ENCODE measurements around the gene NUDT1. TPM values are rescaled to one million over a fixed set of nuclear protein-coding genes. Genes with fewer than 3 reads are reported as not detected.

The NUDT1 gene
- total RNA-seq, 4 donors from 2014 or later = 4.2 to 23.6 (median 9.5) TPM; not detected in 1

GRCh38 chr7:2247141-2247995 is 5.3 kb downstream of the NUDT1 start:
- no peak overlapping the region for H3K27ac ChIP-seq
- DNase-seq = no peak

DNA sequence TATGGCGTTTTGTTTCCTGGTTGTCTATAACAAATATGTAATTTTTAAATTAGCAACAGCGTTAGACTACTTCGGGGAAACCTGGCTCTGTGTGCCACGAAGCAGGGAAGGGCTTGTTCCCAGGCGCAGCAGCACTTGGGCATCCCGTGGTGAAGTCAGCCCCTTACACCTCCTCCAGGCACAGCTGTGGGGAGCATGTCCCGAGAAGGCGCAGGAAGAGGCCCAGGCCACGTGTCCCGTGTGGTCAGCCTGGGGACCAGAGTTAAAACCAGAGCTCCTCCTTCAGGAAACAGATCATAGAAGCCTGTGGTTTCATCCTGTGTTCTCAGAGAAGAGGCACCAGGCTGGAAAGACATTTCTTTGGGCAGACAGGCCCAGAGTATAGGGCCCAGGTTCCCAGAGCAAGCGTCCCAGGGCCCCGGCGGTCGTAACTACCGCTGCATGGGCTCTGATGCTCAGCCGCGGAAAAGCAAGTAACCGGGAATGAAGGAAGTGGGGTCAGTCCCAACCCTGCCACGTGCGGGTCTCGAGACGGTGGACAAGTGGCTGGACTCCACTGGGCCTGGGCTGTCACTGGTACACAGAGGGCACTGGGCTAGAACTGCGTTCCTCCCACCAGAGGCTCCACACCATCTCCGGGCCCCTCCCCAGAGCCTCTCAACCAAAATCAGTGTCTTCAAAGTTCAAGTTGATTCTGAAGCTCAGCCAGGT is 7.1 kb downstream of the NUDT1 start:
- Histone ChIP-seq H3K4me1 (peaks cover 0 to 10% (median 0%) of the 10 kb centered on the region in 4 donors), H3K27ac (peak overlapping the region in 3 of 4 donors; percentile 22 to 39 (median 29)), H3K4me3 (no peak overlapping the region), H3K9me3 (no peaks in the 10 kb centered on the region), H3K27me3 (no peaks in the 10 kb centered on the region), H3K36me3 (no peaks in the 10 kb centered on the region)
- intact Hi-C loops (cut with DNase I; ENCODE audit: low total_unique reads) (loop anchor here (10.0 kb wide), 1 partner anchor 106 kb away; the partner anchor contains the start of gene EIF3B), in situ Hi-C loops (cut with MboI; ENCODE audit: low pct_ligation_motif_present in 1 of 4, low pct_unique_long_range_greater_than_20kb in 1 of 4, low sequenced_read_pairs in 3 of 4) (loop anchor here in 3 of 4 donors (10.0 to 25.0 kb wide), 2 partner anchors 96 to 113 kb away; partner anchors contain the start of gene EIF3B (in 2 of the 3))
- DNase-seq = peak; percentile 35
- TF ChIP-seq POLR2AphosphoS5 (IDR thresholded peaks at IDR 0.05) (no peak), POLR2A (IDR thresholded peaks at IDR 0.05) (no peak), EP300 (IDR thresholded peaks at IDR 0.05; ENCODE audit: low read depth) (no peak), CTCF (IDR thresholded peaks at IDR 0.05) (no peak)
- WGBS, 2 donors (ENCODE audit: low coverage in 1 of 2) = 33 to 72% methylated on average over 7 to 24 of the region's 24 CpGs

More at GRCh38 chr7:2247141-2247995, 5.3 kb downstream of the NUDT1 start:
- Histone ChIP-seq H3K36me3 (no peaks in the 10 kb centered on the region), H3K27me3 (no peaks in the 10 kb centered on the region), H3K4me1 (peaks cover 8 to 20% (median 11%) of the 10 kb centered on the region in 4 donors), H3K9me3 (no peaks in the 10 kb centered on the region), H3K4me3 (no peak overlapping the region)
- in situ Hi-C loops (cut with MboI; ENCODE audit: low pct_ligation_motif_present in 1 of 4, low pct_unique_long_range_greater_than_20kb in 1 of 4, low sequenced_read_pairs in 3 of 4) = loop anchor here in 3 of 4 donors (10.0 to 25.0 kb wide), 2 partner anchors 97 to 115 kb away; partner anchors contain the start of gene EIF3B (in 2 of the 3)
- intact Hi-C loops (cut with DNase I; ENCODE audit: low total_unique reads) = loop anchor here (10.0 kb wide), 1 partner anchor 107 kb away; the partner anchor contains the start of gene EIF3B
- TF ChIP-seq CTCF (IDR thresholded peaks at IDR 0.05) (peak; percentile 44 to 65 (median 49)), POLR2A (IDR thresholded peaks at IDR 0.05) (no peak)
- 77% methylated on average over 36 of the region's 36 CpGs; no CpG with 5 or more reads in 1 of the 2 donors for WGBS, 2 donors (ENCODE audit: low coverage in 1 of 2)

GRCh38 chr7:2249744-2250323 is 7.8 kb downstream of the NUDT1 start:
- TF ChIP-seq EP300 (IDR thresholded peaks at IDR 0.05; ENCODE audit: low read depth) (no peak), CTCF (IDR thresholded peaks at IDR 0.05) (no peak), POLR2AphosphoS5 (IDR thresholded peaks at IDR 0.05) (no peak), POLR2A (IDR thresholded peaks at IDR 0.05) (no peak)

More at GRCh38 chr7:2249744-2250323, 7.8 kb downstream of the NUDT1 start:
- intact Hi-C loops (cut with DNase I; ENCODE audit: low total_unique reads) = loop anchor here (10.0 kb wide), 1 partner anchor 105 kb away; the partner anchor contains the start of gene EIF3B
- H3K4me3 ChIP-seq = no peak overlapping the region
- H3K27ac ChIP-seq = peak overlapping the region in 1 of 4 donors; percentile 29
- H3K4me1 ChIP-seq = peaks cover 0 to 10% (median 0%) of the 10 kb centered on the region in 4 donors
- in situ Hi-C loops (cut with MboI; ENCODE audit: low pct_ligation_motif_present in 1 of 4, low pct_unique_long_range_greater_than_20kb in 1 of 4, low sequenced_read_pairs in 3 of 4) = loop anchor here in 3 of 4 donors (10.0 to 25.0 kb wide), 2 partner anchors 95 to 112 kb away; partner anchors contain the start of gene EIF3B (in 2 of the 3)
- H3K36me3 ChIP-seq = no peaks in the 10 kb centered on the region
- no peak for DNase-seq
- no peaks in the 10 kb centered on the region for H3K27me3 ChIP-seq
- H3K9me3 ChIP-seq = no peaks in the 10 kb centered on the region
- 82% methylated on average over 25 of the region's 27 CpGs; no CpG with 5 or more reads in 1 of the 2 donors for WGBS, 2 donors (ENCODE audit: low coverage in 1 of 2)

Data from transverse colon (tissue), 4 donors.